Kidney (tissue), 14 donors: ENCODE measurements around the gene LDLRAD1. TPM values are rescaled to one million over a fixed set of nuclear protein-coding genes. Genes with fewer than 3 reads are reported as not detected.

Source experiments
- DNase-seq, 5 donors: peaks; one replicate each; pipeline ENCODE4 v3.0.0-alpha.2; 2013 to 2020
- FAIRE-seq: peaks from 2 replicates; lab custom pipeline; 2012; peaks lifted over from hg19 to GRCh38; lab: Jason Lieb, UNC
- H3K27ac ChIP-seq, 2 donors: one replicate each; pipeline ENCODE4 v1.7.0; 2013; ENCODE audit warnings: low read depth in 2 of 2, low read length in 2 of 2, inconsistent platforms in 1 of 2
- H3K27me3 ChIP-seq: one replicate; pipeline ENCODE4 v1.7.1; 2013; ENCODE audit warnings: low read length, inconsistent platforms; ENCODE audit not compliant: control insufficient read depth, insufficient read depth
- H3K36me3 ChIP-seq, 3 donors: one replicate each; pipeline versions ENCODE4 v1.7.0 to v1.7.1; 2013; ENCODE audit warnings: low read length in 3 of 3, control low read depth in 1 of 3, inconsistent platforms in 1 of 3; ENCODE audit not compliant: insufficient read depth in 3 of 3, control insufficient read depth in 2 of 3
- H3K4me1 ChIP-seq, 3 donors: one replicate each; pipeline versions ENCODE4 v1.7.0 to v1.7.1; 2013; ENCODE audit warnings: low read length in 3 of 3, inconsistent platforms in 1 of 3, low read depth in 1 of 3; ENCODE audit not compliant: control insufficient read depth in 2 of 3, insufficient read depth in 2 of 3
- H3K4me3 ChIP-seq, 3 donors: one replicate each; pipeline versions ENCODE4 v1.7.0 to v1.8.1; 2013; ENCODE audit warnings: low read length in 3 of 3, control low read depth in 1 of 3, inconsistent platforms in 1 of 3
- H3K9ac ChIP-seq, 3 donors: one replicate each; pipeline versions ENCODE4 v1.7.0 to v1.7.1; 2013; ENCODE audit warnings: low read length in 3 of 3, control low read depth in 1 of 3, inconsistent platforms in 1 of 3
- H3K9me3 ChIP-seq, 3 donors: one replicate each; pipeline versions ENCODE4 v1.7.0 to v1.7.1; 2013; ENCODE audit warnings: low read length in 3 of 3, control low read depth in 1 of 3, inconsistent platforms in 1 of 3; ENCODE audit not compliant: control insufficient read depth in 2 of 3, insufficient read depth in 1 of 3
- intact Hi-C: fragments of 100-400 bp; cut with DNase I; formaldehyde crosslinking; loops from one replicate; pipeline ENCODE4 v1.11.1; 2022
- polyA plus RNA-seq: library from polyadenylated mRNA; stranded (reverse); fragments of 350-450 nt; fragmentation: Illumina TruSeq; extraction: RNeasy Lipid Tissue Mini Kit (QIAGEN cat#74804); gene quantifications from one replicate; pipeline ENCODE4 v1.2.3, GENCODE V29; 2014; ENCODE audit warnings: low read depth, low replicate concordance; ENCODE audit not compliant: insufficient read depth
- total RNA-seq: library from RNA; stranded (reverse); fragmentation: NEBNext Ultra II Directional; extraction: Animal tissue kit (Norgen Biotek cat#: 25700); gene quantifications from one replicate; pipeline ENCODE4 v1.2.1, GENCODE V29; 2021
- TF ChIP-seq, protein P1 (sequence below): IDR thresholded peaks from 3 replicates; pipeline ENCODE4 v1.5.1; 2012; ENCODE audit warnings: mild to moderate bottlenecking, moderate library complexity, borderline replicate concordance; ENCODE audit not compliant: insufficient read depth; ENCODE audit errors: extremely low read depth
- donor health status: control.
- donor health status: control.
- donor health status: control.
- donor health status: control.
- donor health status: control.
- donor health status: DM: yes; HTN: yes; CAD: no.
- donor health status: Normal renal cell carcinoma (clear cell type).

LDLRAD1 gene
- total and polyA plus RNA-seq, 2 donors from 2014 or later = not detected

DNA sequence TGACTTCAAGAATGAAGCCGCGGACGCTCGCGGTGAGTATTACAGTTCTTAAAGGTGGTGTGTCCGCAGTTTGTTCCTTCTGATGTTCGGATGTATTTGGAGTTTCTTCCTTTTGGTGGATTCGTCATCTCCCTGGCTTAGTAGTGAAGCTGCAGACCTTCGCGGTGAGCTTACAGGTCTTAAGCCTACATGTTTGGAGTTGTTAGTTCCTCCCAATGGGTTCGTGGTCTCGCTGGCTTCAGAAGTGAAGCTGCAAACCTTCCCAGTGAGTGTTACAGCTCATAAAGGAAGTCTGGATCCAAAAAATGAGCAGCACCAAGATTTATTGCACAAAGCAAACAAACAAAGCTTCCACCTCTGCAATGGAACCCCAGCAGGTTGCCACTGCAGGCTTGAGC is 14.7 kb downstream of the LDLRAD1 start:
- no peaks in the 10 kb centered on the region for H3K4me1 ChIP-seq
- intact Hi-C loops = no loop called here
- H3K27me3 ChIP-seq = no peaks in the 10 kb centered on the region
- H3K9ac ChIP-seq = no peak overlapping the region
- DNase-seq (no peak), FAIRE-seq (no peak)
- no peaks in the 10 kb centered on the region for H3K36me3 ChIP-seq
- H3K9me3 ChIP-seq = no peaks in the 10 kb centered on the region
- H3K27ac ChIP-seq = no peak overlapping the region
- no peak overlapping the region for H3K4me3 ChIP-seq
- TF ChIP-seq, protein P1, sequence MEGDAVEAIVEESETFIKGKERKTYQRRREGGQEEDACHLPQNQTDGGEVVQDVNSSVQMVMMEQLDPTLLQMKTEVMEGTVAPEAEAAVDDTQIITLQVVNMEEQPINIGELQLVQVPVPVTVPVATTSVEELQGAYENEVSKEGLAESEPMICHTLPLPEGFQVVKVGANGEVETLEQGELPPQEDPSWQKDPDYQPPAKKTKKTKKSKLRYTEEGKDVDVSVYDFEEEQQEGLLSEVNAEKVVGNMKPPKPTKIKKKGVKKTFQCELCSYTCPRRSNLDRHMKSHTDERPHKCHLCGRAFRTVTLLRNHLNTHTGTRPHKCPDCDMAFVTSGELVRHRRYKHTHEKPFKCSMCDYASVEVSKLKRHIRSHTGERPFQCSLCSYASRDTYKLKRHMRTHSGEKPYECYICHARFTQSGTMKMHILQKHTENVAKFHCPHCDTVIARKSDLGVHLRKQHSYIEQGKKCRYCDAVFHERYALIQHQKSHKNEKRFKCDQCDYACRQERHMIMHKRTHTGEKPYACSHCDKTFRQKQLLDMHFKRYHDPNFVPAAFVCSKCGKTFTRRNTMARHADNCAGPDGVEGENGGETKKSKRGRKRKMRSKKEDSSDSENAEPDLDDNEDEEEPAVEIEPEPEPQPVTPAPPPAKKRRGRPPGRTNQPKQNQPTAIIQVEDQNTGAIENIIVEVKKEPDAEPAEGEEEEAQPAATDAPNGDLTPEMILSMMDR = no peak

DNA sequence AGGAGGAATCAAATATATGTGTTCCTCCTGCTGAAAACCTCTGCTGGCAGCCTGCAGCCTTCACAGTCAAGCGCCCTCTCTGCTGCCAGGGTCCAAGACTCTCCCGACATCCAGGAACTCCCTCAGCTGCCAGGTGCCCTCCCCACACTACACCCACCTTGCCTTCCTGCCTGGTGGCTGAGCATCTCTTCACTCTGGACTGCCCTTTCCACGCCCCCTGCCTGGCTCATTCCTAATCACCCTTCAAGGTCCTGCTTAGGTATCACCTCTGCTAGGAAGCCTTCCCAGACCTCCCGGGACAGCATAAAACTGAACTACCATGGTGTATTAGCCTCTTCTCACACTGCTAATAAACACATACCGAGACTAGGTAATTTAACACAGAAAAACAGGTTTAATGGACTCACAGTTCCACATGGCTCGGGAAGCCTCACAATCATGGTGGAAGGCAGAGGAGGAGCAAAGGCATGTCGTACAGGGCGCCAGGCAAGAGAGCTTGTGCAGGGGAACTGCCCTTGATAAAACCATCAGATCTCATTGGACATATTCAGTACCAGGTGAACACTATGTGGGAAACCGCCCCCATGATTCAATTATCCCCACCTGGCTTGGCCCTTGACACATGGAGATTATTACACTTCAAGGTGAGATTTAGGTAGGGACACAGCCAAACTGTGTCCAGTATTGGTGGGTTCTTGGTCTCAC is 15.3 kb downstream of the LDLRAD1 start:
- intact Hi-C loops = no loop called here
- FAIRE-seq (no peak), DNase-seq (peak in 1 of 5 donors; percentile 5)
- TF ChIP-seq, protein P1 = no peak
- H3K27ac ChIP-seq = no peak overlapping the region
- no peaks in the 10 kb centered on the region for H3K36me3 ChIP-seq
- H3K4me3 ChIP-seq = no peak overlapping the region
- H3K27me3 ChIP-seq = no peaks in the 10 kb centered on the region
- no peak overlapping the region for H3K9ac ChIP-seq
- no peaks in the 10 kb centered on the region for H3K4me1 ChIP-seq
- no peaks in the 10 kb centered on the region for H3K9me3 ChIP-seq

DNA sequence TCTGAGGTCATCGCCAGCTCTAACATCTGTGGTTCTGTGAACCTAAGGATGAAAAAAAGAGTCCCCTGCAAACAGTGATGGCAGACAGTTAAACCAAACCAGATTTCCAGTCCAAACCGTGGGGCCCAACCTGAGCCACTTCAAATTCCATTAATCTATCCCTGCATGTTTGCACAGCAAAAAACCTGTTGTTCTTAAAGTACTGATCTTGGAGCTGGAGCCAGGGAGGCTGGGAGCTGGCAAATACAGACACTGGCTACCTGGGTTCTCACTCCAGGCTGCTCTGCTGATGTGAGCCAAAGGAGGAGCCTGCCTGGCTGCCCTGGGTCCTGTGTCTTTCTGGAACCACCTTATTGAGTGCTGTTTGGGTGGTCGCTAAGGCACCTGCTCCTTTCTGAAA is 16.4 kb downstream of the LDLRAD1 start:
- peak in 1 of 5 donors; percentile 15 for DNase-seq

More for the DNA sequence above, 16.4 kb downstream of the LDLRAD1 start:
- H3K4me1 ChIP-seq = no peaks in the 10 kb centered on the region
- no peaks in the 10 kb centered on the region for H3K27me3 ChIP-seq
- H3K27ac ChIP-seq = no peak overlapping the region
- TF ChIP-seq, protein P1 = no peak
- no peaks in the 10 kb centered on the region for H3K9me3 ChIP-seq
- no peak overlapping the region for H3K9ac ChIP-seq
- intact Hi-C loops = no loop called here
- H3K36me3 ChIP-seq = no peaks in the 10 kb centered on the region
- no peak for FAIRE-seq
- no peak overlapping the region for H3K4me3 ChIP-seq
